Erythroblast (primary cell): ENCODE results near the gene PCDH15.

Source experiments
- GATA1 ChIP-seq: IDR thresholded peaks from 2 replicates; pipeline ENCODE4 v1.6.1; 2011; ENCODE audit warnings: low read depth, mild to moderate bottlenecking, control low read depth, low read length, moderate library complexity
- POLR2A ChIP-seq: IDR thresholded peaks from 2 replicates; pipeline ENCODE4 v1.6.1; 2011; ENCODE audit warnings: mild to moderate bottlenecking, low read length

- TF ChIP-seq POLR2A, result no peak
- no peak for TF ChIP-seq GATA1
Observed at GRCh38 chr10:54758791-54759190, 42.2 kb downstream of the PCDH15 start.
